Measurements from ENCODE around the gene IL11RA. TPM values are rescaled to one million over a fixed set of nuclear protein-coding genes. Genes with fewer than 3 reads are reported as not detected.

Gene IL11RA
- total RNA-seq, 8 experiments from 2014 or later = 6.7 to 20.7 (median 12.7) TPM

DNA sequence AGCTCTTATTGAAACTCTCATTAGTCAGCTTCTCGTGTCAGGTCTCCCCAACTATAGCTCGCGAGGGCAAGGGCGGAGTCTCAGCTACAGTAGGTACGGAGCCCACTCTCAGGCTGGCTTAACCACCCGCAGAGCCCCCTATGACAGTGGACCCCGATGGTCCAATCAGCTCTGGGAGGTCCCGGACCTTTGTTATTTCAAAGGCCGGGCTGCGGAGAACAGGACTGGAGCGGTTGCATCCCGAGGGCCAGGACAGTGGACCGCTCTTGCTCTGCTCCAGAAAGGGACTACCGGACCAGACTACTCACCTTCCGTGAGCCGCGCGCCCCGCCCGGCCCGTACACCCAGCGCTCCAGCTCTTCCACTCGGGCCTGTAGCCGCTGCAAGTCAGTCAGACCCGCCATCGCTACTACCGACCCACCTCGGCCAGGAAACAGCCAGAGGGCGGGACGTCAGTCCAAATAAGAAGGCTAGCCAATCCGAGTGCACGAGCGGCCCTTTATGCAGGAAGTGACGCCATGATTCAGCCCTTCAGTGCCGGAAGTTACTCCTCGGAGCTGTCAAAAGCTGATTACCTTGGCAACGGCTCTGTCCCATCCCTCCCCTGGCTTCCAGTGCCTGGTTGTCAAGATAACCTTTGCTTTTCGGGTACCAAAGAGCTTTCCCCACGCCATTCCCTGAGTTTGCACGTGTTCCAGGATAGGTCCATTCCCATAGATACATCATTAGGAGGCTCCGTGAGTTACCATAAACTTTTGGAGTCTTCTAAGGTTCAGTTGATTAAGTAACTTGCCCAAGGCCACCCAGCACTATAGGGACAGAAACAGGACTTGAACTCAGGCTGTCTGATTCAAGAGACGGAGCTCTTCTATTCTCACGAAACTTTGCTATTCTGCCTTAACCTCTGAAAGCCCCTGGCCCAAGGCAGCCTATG lies 31.7 kb upstream of the IL11RA start, which contains the start of gene DCTN3:
Gene DCTN3 (minus strand): TSS at position 435 of the 934 bp plus-strand sequence. CDS start 31 bp downstream, at position 404.
- Histone ChIP-seq H3K27ac (peak within 1 kb of the TSS; percentile 59 to 70), H3K4me3 (peak within 1 kb of the TSS; percentile 62 to 90 (median 81)), H3K4me1 (replicated peaks in 1 of 2) (peaks cover 20 to 23% of the 10 kb centered on the region in 2 donors)
- ATAC-seq (replicated peaks in 6 of 8) = peak; percentile 92 to 99 (median 96)
- WGBS, 10 experiments = 0 to 42% (median 4%) methylated on average over 1 to 29 of the region's 43 CpGs
- in situ Hi-C loops (cut with MboI; ENCODE audit: low pct_unique_long_range_greater_than_20kb in 2 of 9, low sequenced_read_pairs in 9 of 9, unreplicated experiment in 9 of 9) = no loop called here

DNA sequence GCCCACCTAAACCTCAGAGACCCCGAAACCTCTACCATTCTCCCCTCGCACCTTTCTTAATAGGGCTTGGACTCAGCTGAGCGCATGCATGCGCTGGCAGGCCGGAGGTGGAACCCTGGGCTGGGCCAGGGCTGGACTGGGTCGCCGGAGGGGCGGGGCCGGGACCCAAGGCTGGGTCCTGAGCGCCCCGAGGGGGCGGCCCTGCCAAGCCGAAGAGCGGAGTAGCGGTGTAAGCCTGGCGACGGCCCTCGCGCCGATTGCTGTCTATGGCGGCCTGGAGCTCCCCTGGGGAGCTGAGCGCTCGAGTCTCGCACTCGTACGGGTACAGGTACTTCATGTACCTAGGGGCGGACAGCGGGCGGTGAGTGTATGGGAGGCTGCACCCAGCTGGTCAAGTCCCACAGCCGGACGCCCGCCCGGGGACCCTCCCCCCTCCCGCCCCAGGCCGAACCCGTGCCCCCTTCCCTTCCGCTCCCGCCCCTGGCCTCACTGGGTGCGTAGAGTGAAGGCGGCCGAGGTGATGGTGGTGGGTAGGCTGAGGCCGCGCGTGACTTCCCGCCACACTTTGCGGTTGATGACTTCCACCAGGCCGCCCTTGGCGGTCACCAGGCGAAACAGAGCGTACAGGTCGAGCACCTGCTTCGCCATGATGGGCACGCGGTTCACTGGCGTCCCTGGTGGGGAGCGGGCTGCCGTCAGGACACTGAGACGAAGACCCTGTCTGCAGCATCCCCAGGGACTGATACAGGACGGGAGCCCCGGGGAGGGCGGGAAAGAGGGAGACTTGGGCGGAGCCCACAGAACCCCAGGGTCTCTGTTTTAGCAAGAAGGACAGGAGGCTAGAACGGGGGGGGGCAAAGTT lies 28.4 kb upstream of the IL11RA start:
- no peak overlapping the region for H3K27ac ChIP-seq
- WGBS, 10 experiments = 0 to 100% (median 80%) methylated on average over 1 to 6 of the region's 63 CpGs; no CpG with 5 or more reads in 5 of the 10 experiments
- H3K4me1 ChIP-seq (replicated peaks in 1 of 2) = peaks cover 20 to 27% of the 10 kb centered on the region in 2 donors
- H3K4me3 ChIP-seq = no peak overlapping the region
- ATAC-seq (replicated peaks in 6 of 8) = no peak
- in situ Hi-C loops (cut with MboI; ENCODE audit: low pct_unique_long_range_greater_than_20kb in 2 of 9, low sequenced_read_pairs in 9 of 9, unreplicated experiment in 9 of 9) = no loop called here

DNA sequence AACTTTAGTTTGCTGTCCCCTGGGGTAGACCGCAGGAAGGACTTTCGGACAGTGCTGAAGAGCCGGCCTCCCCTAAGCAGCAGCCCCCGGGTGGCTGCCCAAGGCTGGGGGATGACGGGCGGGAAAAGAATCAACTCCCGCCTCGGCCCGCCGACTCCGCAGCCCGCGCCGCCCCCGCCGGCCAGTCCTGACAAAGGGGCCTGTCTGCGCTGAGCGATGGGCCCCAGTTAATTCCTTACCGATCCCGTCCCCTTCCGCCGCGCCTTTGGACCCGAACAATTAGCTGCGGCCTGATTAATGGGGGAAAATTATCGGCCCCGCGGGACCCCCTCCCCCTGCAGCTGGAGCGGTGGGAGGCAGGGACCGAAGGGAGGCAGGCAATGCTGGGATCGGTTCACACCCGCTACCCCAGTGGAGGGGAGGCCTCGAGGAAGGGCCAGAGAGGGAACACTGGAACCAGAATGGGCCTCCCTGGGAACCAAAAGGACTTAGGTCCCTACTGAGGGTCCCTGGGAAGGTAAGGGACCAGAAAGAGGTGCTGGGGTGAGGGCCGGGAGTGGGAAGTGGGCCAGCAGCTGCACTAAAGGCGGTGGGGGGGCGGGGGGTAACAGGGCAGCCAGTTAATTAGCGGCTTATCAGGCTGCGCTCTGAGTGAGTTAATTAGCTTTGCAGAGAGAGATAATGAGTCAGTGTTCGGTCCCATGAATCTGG lies 27.4 kb upstream of the IL11RA start:
- in situ Hi-C loops (cut with MboI; ENCODE audit: low pct_unique_long_range_greater_than_20kb in 2 of 9, low sequenced_read_pairs in 9 of 9, unreplicated experiment in 9 of 9) = no loop called here
- WGBS, 10 experiments = 0 to 100% (median 8%) methylated on average over 2 to 10 of the region's 39 CpGs; no CpG with 5 or more reads in 4 of the 10 experiments
- no peak overlapping the region for H3K27ac ChIP-seq
- H3K4me1 ChIP-seq (replicated peaks in 1 of 2) = peaks cover 19 to 22% of the 10 kb centered on the region in 2 donors
- peak in 5 of 8 experiments; percentile 7 to 37 (median 30) for ATAC-seq (replicated peaks in 6 of 8)
- no peak overlapping the region for H3K4me3 ChIP-seq

DNA sequence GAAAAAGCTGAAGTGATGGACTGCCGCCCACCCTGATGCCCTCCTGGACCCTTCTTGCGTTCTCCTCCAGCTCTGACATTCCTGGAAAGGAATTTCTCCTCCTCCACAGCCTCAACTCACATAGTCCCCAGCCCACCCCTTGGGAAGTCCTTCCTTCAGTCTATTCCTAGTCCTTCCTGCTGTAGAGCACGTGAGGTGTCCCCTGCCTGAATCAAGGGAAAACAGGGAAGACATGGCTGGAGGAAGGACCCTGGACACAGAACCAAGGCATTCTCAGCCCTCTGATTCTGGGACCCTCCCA lies 26.8 kb upstream of the IL11RA start:
- H3K27ac ChIP-seq = no peak overlapping the region
- WGBS, 10 experiments = 20% methylated on average over 1 of the region's 3 CpGs; no CpG with 5 or more reads in 9 of the 10 experiments
- in situ Hi-C loops (cut with MboI; ENCODE audit: low pct_unique_long_range_greater_than_20kb in 2 of 9, low sequenced_read_pairs in 9 of 9, unreplicated experiment in 9 of 9) = no loop called here
- no peak for ATAC-seq (replicated peaks in 6 of 8)
- peaks cover 19 to 21% of the 10 kb centered on the region in 2 donors for H3K4me1 ChIP-seq (replicated peaks in 1 of 2)
- no peak overlapping the region for H3K4me3 ChIP-seq

DNA sequence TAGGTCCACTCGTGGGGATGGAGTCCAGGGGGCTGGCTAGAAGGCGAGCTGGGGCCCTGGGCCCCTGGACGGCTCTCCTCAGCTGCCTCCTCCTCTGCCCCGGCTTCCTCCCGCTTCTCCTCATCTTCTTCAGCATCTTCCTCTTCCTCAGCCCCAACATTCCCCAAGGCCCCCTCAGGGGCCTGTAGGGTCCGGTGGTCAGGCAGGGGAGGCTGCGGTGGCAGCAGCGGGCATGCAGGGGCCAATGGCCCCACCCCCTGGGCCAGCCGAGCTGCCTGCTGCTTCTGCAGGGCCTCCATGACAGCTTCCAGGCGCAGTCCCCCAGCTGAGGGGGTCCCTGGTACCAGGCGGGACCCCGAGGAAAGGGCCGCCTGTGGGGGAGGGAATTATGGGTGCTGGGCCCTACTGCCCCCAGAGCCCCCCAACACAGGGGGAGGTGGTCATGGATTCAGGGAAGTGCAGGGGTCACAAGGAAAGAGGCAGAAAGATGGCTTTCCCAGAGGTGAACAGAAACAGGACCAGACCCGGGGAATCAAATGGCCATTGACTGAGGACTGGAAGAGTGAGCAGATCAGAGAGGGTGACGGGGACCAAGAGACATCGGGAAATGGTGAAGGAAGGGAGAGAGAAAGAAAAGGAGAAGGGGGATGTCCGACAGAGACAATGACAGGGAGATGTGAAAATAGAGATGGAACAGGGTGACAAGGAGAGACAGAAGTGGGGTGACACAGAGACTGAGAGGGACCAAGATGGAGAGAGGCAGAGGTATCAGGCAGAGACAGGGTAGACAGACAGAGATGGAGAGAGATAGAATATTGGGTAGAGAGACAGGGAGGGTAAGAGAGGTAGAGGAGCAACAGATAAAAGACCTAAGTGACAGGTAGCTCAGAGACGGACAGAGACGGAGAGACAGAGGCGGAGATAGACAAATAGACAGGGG lies 24.0 kb upstream of the IL11RA start:
- peak overlapping the region in 3 of 5 donors; percentile 23 to 37 (median 32) for H3K4me3 ChIP-seq
- in situ Hi-C loops (cut with MboI; ENCODE audit: low pct_unique_long_range_greater_than_20kb in 2 of 9, low sequenced_read_pairs in 9 of 9, unreplicated experiment in 9 of 9) = no loop called here
- no peak overlapping the region for H3K27ac ChIP-seq
- WGBS, 10 experiments = 18 to 57% (median 43%) methylated on average over 4 to 12 of the region's 20 CpGs; no CpG with 5 or more reads in 1 of the 10 experiments
- peaks cover 14 to 18% of the 10 kb centered on the region in 2 donors for H3K4me1 ChIP-seq (replicated peaks in 1 of 2)
- no peak for ATAC-seq (replicated peaks in 6 of 8)

DNA sequence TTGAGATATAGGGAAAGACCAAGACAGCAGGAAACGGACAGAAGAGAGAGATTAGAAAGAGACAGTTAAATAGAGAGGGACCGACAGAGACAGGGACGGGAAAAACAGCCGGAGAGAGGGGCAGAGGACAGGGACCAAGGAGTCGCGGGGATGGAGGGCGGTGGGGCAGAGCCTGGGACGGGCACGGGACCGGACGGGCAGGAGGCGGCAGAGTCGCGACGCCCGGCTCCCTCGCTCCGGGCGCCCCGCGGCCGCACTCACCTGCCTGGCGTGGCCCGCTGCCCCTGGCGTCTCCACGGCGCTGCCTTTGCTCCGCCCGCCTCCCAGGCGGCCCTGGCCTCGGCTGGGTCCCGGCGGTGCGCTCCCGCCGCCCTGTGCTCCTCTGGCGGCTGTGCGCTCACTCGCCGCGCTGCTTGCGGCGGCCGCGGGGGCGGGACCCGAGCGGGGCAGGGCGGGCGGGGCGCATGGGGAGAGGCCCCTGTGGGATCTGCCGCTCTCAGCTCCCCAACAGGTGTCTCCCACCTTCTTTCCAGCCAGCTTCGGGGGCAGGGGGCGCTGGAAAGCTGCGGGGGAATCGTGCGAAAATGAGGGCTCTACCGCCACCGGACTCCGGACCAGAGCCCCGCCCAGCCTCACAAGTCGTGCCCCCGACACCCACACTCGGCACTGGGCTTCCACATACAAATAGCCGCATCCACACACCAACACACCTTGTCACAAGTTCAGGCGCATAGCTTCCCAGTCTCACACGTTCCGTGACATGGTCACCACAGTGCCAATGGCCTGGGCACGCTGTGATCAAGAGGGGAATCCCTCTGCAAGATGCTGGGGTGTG lies 23.1 kb upstream of the IL11RA start, which contains the start of gene ARID3C:
Gene ARID3C (minus strand): TSS at position 411 of the 835 bp plus-strand sequence. CDS start 1,052 bp downstream, outside the sequence.
- Histone ChIP-seq H3K4me3 (peak within 1 kb of the TSS; percentile 15 to 37 (median 23)), H3K4me1 (replicated peaks in 1 of 2) (peaks cover 13 to 17% of the 10 kb centered on the region in 2 donors), H3K27ac (no peak within 1 kb of the TSS)
- in situ Hi-C loops (cut with MboI; ENCODE audit: low pct_unique_long_range_greater_than_20kb in 2 of 9, low sequenced_read_pairs in 9 of 9, unreplicated experiment in 9 of 9) = no loop called here
- peak; percentile 80 to 90 (median 84) for ATAC-seq (replicated peaks in 6 of 8)
- WGBS, 10 experiments = 0 to 13% (median 0%) methylated on average over 1 to 12 of the region's 69 CpGs; no CpG with 5 or more reads in 1 of the 10 experiments

DNA sequence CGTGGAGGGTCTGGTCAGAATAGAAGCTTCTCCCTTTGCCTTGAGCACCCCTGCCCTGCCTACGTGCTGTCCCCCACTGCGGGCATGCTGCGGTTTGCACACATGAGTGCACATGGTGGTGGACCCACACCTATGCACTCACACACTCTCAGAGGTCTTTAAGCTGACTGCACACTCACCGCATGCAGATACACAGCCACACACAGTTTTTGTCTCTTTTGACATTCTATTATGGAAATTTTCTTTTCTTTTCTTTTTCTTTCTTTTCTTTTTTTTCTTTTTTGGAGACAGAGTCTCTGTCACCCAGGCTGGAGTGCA lies 22.5 kb upstream of the IL11RA start:
- H3K4me3 ChIP-seq = no peak overlapping the region
- in situ Hi-C loops (cut with MboI; ENCODE audit: low pct_unique_long_range_greater_than_20kb in 2 of 9, low sequenced_read_pairs in 9 of 9, unreplicated experiment in 9 of 9) = no loop called here

DNA sequence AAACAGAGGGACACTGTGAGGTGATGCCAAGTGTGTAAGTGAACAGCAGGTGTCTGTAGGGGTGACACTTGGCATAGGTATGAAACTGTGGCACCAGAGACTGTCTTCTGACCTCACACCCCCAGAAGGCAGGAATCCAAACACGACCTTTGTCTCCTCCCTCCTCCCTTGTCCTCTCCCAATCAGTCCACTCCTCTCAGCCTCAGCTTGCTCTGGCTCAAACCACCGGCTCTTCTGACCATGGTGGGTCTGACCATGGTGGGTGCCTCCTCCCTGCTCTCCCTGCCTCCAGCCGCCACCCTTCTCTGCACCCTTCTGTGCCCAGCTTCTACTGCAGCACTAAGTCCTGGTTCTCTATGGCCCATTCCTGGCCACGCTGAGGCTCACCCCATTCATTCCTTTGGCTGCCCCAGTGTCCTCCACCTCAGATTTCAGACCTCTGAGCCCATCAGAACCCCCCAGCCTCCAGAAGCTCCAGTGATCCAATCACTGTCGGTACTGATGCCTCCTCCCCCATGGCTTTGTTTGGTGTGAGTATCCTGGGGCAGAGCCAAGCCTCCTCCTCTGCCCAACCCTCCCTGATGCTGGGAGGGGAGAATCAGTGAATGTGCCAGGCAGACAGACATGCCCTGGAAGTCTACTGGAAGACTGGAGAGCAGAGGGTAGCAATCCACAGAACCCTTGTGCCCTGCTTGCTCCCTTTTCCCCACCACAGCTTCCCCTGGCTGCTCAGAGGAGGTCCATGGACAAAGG lies 21.4 kb upstream of the IL11RA start:
- peak in 2 of 8 experiments; percentile 20 to 23 for ATAC-seq (replicated peaks in 6 of 8)
- WGBS, 10 experiments = 12 to 71% (median 35%) methylated on average over 1 to 4 of the region's 5 CpGs; no CpG with 5 or more reads in 2 of the 10 experiments
- H3K4me1 ChIP-seq (replicated peaks in 1 of 2) = peaks cover 2 to 4% of the 10 kb centered on the region in 2 donors
- H3K27ac ChIP-seq = no peak overlapping the region
- in situ Hi-C loops (cut with MboI; ENCODE audit: low pct_unique_long_range_greater_than_20kb in 2 of 9, low sequenced_read_pairs in 9 of 9, unreplicated experiment in 9 of 9) = no loop called here
- no peak overlapping the region for H3K4me3 ChIP-seq

More for the DNA sequence above, 22.5 kb upstream of the IL11RA start:
- 0 to 69% (median 40%) methylated on average over 1 to 5 of the region's 5 CpGs; no CpG with 5 or more reads in 1 of the 10 experiments for WGBS, 10 experiments
- Histone ChIP-seq H3K4me1 (replicated peaks in 1 of 2) (peaks cover 9 to 11% of the 10 kb centered on the region in 2 donors), H3K27ac (no peak overlapping the region)
- no peak for ATAC-seq (replicated peaks in 6 of 8)

DNA sequence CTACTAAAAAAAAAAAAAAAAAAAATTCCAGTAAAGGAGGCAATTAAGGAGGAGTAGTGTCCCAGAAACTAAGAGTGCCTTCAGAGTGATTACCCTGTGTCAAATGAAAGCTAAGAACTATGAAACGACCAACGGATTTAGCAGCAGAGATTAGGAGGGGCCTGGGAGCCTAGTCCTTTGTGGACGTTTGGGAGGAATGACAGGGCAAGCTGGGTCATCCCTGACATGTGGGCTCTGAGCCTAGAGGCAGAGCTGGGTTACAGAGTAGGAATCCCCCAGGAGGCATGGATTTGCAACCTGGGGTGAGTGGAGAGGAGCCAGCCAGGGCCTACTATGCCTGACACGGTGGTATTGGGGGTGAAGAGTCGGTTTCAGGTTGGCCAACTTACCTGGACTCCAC lies 18.8 kb upstream of the IL11RA start:
- Histone ChIP-seq H3K27ac (no peak overlapping the region), H3K4me3 (no peak overlapping the region), H3K4me1 (replicated peaks in 1 of 2) (peaks cover 12% of the 10 kb centered on the region in 2 donors)
- in situ Hi-C loops (cut with MboI; ENCODE audit: low pct_unique_long_range_greater_than_20kb in 2 of 9, low sequenced_read_pairs in 9 of 9, unreplicated experiment in 9 of 9) = no loop called here
- 46 to 88% (median 52%) methylated on average over 1 to 4 of the region's 5 CpGs; no CpG with 5 or more reads in 4 of the 10 experiments for WGBS, 10 experiments
- no peak for ATAC-seq (replicated peaks in 6 of 8)

DNA sequence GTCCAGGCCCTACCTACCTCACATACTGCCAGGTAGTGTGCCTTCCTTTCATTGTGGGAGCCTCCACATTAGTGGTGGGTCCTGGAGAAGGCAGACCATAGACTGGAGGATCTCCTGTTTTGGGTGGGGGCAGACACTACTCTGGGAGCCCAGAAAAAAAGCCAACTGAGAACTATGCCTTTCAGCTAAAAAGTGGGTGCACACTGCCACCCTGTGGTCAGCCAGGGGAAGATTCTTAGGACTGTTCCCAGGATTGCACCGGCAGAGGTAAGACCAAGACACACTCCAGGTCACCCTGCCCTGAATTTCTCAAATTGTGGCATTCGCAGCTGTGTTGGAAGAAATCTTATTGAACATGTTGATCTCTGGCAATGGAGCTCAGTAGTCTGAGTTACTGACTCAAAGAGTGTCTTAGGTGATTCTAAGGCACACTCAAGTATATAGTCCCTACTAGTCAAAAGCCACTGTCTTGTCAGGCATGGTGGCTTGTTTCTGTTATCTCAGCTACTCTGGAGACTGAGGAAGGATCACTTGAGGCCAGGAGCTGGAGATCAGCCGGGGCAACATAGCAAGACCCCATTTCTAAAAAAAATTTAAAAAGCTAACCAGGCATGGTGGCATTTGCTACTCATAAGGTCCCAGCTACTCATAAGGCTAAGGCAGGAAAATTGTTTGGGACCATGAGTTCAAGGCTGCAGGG lies 18.0 kb upstream of the IL11RA start:
- no peak overlapping the region for H3K4me3 ChIP-seq
- no peak overlapping the region for H3K27ac ChIP-seq
- 0 to 60% (median 13%) methylated on average over 1 to 3 of the region's 3 CpGs; no CpG with 5 or more reads in 3 of the 10 experiments for WGBS, 10 experiments
- peaks cover 10 to 16% of the 10 kb centered on the region in 2 donors for H3K4me1 ChIP-seq (replicated peaks in 1 of 2)
- peak in 6 of 8 experiments; percentile 4 to 21 (median 8) for ATAC-seq (replicated peaks in 6 of 8)
- in situ Hi-C loops (cut with MboI; ENCODE audit: low pct_unique_long_range_greater_than_20kb in 2 of 9, low sequenced_read_pairs in 9 of 9, unreplicated experiment in 9 of 9) = no loop called here
